ENCODE data around the gene CIRBP. TPM values are rescaled to one million over a fixed set of nuclear protein-coding genes. Genes with fewer than 3 reads are reported as not detected.

CIRBP gene
- total RNA-seq (2014; rRNA removed; shearing (Covaris generic)) = 314 and 318 TPM in 2 replicates

DNA sequence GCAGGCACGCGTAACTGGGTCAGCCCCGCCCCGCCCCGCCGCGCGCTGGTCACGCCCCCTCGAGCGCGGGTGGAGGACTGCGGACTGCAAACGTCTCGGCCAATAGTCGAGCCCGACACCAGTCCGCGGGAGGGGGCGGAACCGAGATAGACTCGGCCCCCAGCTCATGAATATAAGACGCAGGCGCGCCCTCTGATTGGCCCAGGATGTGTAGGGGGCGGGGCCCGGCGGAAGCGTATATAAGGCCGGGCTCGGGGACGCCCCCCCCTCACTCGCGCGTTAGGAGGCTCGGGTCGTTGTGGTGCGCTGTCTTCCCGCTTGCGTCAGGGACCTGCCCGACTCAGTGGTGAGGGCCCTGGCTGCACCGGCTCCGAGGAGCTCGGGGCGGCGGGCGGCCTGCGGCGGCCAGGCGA, at the start of gene CIRBP:
Gene CIRBP (plus strand): TSS at position 268 of the 413 bp plus-strand sequence. CDS start 1,602 bp downstream, outside the sequence.
- peaks cover 55% of the 10 kb centered on the region for H3K4me1 ChIP-seq (replicated peaks)
- DNase-seq (ENCODE audit: low read depth in 1 of 2, low spot score in 2 of 2) = peak; percentile 99 to 100

DNA sequence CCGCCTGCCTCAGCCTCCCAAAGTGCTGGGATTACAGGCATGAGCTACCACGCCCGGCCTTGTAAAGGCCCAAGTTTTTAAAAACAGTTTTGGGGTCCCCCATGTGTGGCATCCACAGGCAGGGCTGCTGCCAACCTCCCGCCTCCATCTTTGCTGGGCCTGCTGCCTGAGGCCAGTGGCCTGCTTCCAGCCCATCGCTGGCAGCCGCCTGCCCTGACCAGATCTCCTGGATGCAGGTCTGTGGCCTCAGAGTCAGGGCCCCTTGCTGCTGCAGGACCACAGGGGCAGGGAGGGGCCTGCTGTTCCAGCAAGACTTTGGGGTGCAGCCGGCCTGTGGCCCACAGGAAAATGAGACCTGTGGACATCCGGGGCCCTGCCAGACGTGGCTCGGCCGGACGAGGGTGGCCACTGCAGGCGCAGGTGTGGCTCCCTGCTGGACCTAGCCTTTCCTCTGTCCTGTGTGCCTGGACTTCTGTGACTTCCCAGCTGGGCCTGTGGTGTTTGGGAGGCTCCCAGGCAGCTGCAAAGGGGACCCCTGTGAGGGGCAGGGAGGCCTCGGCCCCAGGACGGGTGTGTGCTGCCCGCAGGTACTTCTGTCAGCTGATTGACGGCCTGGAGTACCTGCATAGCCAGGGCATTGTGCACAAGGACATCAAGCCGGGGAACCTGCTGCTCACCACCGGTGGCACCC, 49.2 kb upstream of the CIRBP start:
- no peak for DNase-seq (ENCODE audit: low read depth in 1 of 2, low spot score in 2 of 2)
- Histone ChIP-seq H3K27me3 (replicated peaks) (no peaks in the 10 kb centered on the region), H3K27ac (no peak overlapping the region), H3K36me3 (peaks cover 68% of the 10 kb centered on the region), H3K4me3 (no peak overlapping the region), H3K4me1 (replicated peaks) (peaks cover 24% of the 10 kb centered on the region), H3K9me3 (replicated peaks) (no peaks in the 10 kb centered on the region)

More for the DNA sequence above, at the start of gene CIRBP:
- no peaks in the 10 kb centered on the region for H3K27me3 ChIP-seq (replicated peaks)
- H3K9me3 ChIP-seq (replicated peaks) = no peaks in the 10 kb centered on the region
- H3K4me3 ChIP-seq = peak within 1 kb of the TSS; percentile 82
- H3K36me3 ChIP-seq = peaks cover 49% of the 10 kb centered on the region
- H3K27ac ChIP-seq = peak within 1 kb of the TSS; percentile 84

DNA sequence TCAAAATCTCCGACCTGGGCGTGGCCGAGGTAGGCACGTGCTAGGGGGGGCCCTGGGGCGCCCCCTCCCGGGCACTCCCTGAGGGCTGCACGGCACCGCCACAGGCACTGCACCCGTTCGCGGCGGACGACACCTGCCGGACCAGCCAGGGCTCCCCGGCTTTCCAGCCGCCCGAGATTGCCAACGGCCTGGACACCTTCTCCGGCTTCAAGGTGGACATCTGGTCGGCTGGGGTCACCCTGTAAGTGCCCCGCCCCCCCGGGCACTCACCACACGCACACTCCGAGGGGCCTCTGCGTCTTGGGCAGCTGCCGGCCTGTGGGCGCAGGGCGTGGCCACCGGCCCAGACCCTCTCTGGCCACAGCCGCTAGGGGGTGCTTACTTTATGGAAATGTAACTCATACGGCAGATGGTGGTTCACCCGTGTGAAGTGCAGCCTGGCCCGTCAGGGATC, 48.6 kb upstream of the CIRBP start:
- H3K4me1 ChIP-seq (replicated peaks) = peaks cover 18% of the 10 kb centered on the region
- H3K27me3 ChIP-seq (replicated peaks) = no peaks in the 10 kb centered on the region
- H3K4me3 ChIP-seq = no peak overlapping the region
- H3K9me3 ChIP-seq (replicated peaks) = no peaks in the 10 kb centered on the region
- H3K27ac ChIP-seq = no peak overlapping the region
- peaks cover 72% of the 10 kb centered on the region for H3K36me3 ChIP-seq
- no peak for DNase-seq (ENCODE audit: low read depth in 1 of 2, low spot score in 2 of 2)

DNA sequence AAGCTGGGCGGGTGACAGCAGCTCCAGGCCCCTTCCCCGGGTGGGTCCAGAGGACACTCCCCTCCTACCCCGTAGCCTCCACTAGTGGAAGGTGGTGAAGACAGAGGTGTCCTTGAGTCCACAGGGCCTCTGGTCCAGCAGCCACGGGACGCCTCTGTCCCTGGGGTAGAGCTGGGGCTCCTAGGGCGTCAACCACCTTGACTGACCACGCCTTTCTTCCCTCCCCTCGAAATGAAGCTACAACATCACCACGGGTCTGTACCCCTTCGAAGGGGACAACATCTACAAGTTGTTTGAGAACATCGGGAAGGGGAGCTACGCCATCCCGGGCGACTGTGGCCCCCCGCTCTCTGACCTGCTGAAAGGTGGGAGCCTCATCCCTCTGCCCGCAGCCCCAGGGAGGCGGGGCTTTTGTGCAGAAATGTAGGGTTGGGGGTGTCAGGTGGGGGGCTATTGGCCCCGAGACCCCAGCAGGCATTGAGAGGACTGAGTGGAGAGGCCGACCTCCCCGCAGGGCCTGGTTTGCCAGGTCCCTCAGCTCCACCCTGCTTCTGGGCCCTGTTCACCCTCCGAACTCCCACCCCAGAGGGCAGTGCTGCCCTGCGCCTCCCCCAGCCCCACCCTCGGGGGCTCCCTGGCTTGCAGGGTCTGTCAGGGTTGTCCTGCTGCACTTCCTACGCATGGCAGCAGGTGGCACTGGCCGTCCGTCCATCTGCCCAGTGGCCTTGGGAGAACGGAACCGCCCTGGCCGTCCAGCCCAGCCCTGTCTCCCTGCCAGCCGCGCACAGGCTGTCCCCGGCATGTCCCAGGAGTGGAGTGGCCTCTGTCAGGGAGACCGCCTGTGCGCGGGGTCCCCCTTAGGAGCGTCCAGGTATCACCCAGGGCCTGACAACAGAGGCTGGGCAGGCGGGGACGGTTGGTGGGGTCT, 47.9 kb upstream of the CIRBP start:
- DNase-seq (ENCODE audit: low read depth in 1 of 2, low spot score in 2 of 2) = peak in 1 of 2 experiments; percentile 71
- H3K27ac ChIP-seq = no peak overlapping the region
- no peak overlapping the region for H3K4me3 ChIP-seq
- H3K36me3 ChIP-seq = peaks cover 79% of the 10 kb centered on the region
- no peaks in the 10 kb centered on the region for H3K27me3 ChIP-seq (replicated peaks)
- H3K4me1 ChIP-seq (replicated peaks) = peaks cover 11% of the 10 kb centered on the region
- no peaks in the 10 kb centered on the region for H3K9me3 ChIP-seq (replicated peaks)

DNA sequence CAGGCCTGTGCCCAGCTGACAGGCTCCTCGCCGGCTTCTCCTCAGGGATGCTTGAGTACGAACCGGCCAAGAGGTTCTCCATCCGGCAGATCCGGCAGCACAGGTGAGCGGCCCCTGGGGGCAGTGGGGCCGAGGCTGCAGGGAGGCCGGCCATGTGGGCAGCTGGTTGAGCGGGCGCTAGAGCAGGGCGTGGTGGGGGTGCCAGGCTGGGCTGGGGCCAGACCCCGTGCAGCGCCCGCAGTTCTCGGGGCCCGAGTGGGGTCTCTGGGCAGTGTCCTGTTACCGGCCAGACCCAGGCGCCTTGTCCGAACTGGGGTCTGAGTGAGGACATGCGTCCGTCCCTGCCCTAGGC, 47.3 kb upstream of the CIRBP start:
- no peak overlapping the region for H3K27ac ChIP-seq
- no peak for DNase-seq (ENCODE audit: low read depth in 1 of 2, low spot score in 2 of 2)
- peaks cover 82% of the 10 kb centered on the region for H3K36me3 ChIP-seq
- H3K9me3 ChIP-seq (replicated peaks) = no peaks in the 10 kb centered on the region
- no peaks in the 10 kb centered on the region for H3K27me3 ChIP-seq (replicated peaks)
- H3K4me1 ChIP-seq (replicated peaks) = peaks cover 4% of the 10 kb centered on the region
- H3K4me3 ChIP-seq = no peak overlapping the region

DNA sequence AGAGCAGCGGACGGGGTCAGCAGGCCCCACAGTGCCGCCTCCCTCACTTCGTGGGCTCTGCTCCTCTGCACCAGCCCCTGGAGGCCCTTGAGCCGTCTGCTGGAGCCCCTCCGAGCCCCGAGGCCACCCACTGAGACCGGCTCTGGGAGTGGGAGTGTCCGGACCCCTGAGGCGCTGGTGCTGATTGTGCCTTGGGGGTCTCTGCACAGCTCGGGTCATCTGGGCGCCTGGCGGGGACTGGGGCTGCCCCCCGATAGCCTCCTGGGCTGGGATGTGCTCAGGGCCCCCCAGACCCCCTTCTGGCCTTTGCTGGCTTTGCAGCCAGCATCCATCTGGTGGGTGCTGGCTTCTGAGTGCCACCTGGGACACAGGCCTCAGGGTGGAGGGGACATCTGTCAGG, 46.7 kb upstream of the CIRBP start:
- H3K4me1 ChIP-seq (replicated peaks) = peaks cover 4% of the 10 kb centered on the region; the same call in 1 of the 2 replicates
- peaks cover 85% of the 10 kb centered on the region for H3K36me3 ChIP-seq
- no peaks in the 10 kb centered on the region for H3K27me3 ChIP-seq (replicated peaks)
- no peak overlapping the region for H3K4me3 ChIP-seq
- no peaks in the 10 kb centered on the region for H3K9me3 ChIP-seq (replicated peaks)
- no peak for DNase-seq (ENCODE audit: low read depth in 1 of 2, low spot score in 2 of 2)
- no peak overlapping the region for H3K27ac ChIP-seq

DNA sequence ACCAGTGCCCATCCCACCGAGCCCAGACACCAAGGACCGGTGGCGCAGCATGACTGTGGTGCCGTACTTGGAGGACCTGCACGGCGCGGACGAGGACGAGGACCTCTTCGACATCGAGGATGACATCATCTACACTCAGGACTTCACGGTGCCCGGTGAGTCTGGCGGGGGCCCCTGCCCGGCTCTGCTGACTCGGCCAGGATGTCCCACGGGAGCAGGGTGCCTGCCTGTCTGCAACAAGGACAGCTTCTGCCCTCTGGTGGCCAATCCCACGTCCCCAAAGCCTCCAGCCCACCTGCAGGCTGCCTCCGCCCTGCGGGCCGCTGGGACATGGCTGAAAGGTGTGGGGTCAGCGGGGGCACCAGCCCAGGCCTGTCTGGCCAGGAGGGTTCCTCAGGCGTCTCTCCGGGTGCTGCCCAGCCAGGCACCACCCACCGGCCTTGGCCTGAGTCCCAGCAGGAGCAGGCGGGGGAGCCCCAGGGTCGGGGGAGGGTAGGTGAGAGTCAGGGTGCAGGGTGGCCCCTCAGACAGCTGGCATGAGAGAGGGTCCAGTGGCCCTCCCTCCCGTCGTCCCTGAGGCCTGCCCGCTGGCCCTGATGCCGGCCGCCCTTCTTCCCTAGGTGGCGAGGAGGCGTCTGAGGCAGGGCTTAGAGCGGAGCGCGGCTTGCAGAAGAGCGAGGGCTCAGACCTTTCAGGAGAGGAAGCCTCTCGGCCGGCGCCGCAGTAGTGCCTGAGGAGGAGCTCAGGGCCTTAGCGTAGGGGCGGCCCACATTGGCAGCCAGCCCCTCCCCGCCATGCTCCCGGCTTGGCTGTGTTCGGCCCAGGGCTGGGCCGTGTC, 45.9 kb upstream of the CIRBP start:
- Histone ChIP-seq H3K27me3 (replicated peaks) (no peaks in the 10 kb centered on the region), H3K36me3 (peaks cover 87% of the 10 kb centered on the region), H3K27ac (no peak overlapping the region), H3K4me3 (no peak overlapping the region), H3K4me1 (replicated peaks) (peaks cover 4% of the 10 kb centered on the region; the same call in 1 of the 2 replicates), H3K9me3 (replicated peaks) (no peaks in the 10 kb centered on the region)
- peak in 1 of 2 experiments; percentile 76 for DNase-seq (ENCODE audit: low read depth in 1 of 2, low spot score in 2 of 2)

DNA sequence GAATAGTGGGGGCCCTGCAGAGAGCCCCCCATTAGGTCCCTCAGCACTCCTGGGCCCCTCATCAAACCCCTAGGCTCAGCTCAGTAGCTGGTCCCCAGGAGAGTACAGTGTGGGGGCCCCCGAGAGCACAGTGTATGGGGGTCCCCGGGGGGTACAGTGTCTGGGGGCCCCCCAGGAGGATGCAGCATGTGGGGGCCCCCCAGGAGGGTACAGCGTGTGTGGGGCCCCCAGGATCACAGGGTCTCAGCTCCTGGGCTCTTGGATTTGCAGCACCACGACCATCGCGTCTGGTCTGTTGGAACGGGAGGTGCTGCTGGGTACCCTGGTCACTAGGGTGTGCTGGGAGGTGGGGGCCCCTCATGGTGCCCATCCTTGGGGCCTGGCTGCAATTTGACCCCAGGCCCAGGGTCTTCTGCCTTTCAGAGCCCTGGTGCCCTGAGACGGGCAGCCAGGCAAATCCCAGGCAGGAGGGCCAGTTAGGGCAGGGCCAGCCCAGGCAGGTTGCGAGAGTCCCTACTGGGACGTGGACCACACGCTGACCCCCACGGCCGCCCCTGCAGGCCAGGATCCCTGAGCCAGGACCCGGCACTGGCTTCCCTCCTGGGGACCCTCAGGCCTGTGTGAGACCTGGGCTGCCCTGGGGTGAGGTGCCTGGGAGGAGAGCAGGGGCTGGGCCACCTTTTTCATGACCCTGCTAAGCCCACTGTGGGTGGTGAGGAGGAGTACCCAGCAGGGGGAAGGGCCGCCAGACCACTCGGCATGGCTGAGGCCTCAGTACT, 44.9 kb upstream of the CIRBP start:
- Histone ChIP-seq H3K36me3 (peaks cover 82% of the 10 kb centered on the region), H3K27ac (no peak overlapping the region), H3K27me3 (replicated peaks) (no peaks in the 10 kb centered on the region), H3K9me3 (replicated peaks) (no peaks in the 10 kb centered on the region), H3K4me3 (no peak overlapping the region), H3K4me1 (replicated peaks) (peaks cover 4% of the 10 kb centered on the region; the same call in 1 of the 2 replicates)
- no peak for DNase-seq (ENCODE audit: low read depth in 1 of 2, low spot score in 2 of 2)

DNA sequence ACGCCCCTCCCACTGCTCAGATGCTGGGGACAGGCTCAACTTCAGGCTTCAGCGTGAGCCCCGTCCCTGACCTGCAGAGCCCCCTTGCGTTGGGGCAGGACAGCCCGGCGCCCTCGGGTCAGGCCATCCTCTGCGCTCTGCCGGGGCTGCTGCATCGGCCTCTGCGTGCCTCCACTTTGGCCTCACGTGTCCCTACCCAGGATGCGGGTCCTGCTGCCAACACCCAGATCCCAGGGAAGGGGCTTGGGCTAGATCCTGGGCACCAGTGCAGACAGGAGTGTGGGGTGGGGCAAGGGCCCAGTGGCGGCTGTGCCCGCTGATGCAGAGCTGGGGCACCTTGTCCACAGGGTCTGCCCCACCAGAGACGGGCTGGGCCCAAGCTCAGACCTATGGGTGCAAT, 44.3 kb upstream of the CIRBP start:
- Histone ChIP-seq H3K9me3 (replicated peaks) (no peaks in the 10 kb centered on the region), H3K27ac (no peak overlapping the region), H3K4me1 (replicated peaks) (peaks cover 4% of the 10 kb centered on the region; the same call in 1 of the 2 replicates), H3K27me3 (replicated peaks) (no peaks in the 10 kb centered on the region), H3K4me3 (no peak overlapping the region), H3K36me3 (peaks cover 81% of the 10 kb centered on the region)
- no peak for DNase-seq (ENCODE audit: low read depth in 1 of 2, low spot score in 2 of 2)

DNA sequence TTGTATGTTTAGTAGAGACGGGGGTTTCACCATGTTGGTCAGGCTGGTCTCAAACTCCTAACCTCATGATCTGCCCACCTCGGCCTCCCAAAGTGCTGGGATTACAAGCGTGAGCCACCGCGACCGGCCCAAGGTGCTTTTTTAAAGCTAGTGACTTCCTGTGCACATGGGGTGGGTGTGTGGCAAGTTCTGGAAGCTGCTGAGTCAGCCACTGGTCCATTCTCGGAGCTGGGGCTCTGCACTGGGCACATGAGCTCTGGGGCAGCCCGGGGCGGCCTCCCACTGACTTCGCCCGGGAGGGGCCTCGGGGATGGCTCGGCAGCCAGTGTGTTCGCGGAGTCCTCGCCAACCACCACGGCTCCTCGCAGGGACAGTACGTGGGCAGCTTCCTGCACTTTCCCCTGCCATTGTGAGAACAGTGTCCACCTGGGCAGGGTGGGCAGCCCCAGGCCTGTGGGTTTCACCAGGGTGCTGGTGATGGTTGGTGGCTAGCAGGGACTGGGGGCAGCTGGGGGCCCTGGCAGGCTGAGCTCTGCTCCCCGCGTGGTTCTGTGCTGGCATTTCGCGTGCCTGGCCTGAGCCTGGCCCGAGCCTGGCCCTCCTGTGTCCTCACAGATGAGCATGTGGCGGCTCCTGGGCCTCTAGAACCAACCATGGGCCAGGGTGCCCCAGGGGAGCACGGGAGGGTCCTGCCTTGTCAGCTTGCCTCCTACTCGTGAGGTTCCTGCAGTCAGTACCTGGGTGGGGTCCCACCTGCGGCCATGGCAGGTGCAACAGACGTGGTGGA, 43.5 kb upstream of the CIRBP start:
- Histone ChIP-seq H3K4me1 (replicated peaks) (peaks cover 4% of the 10 kb centered on the region; the same call in 1 of the 2 replicates), H3K27ac (no peak overlapping the region), H3K27me3 (replicated peaks) (no peaks in the 10 kb centered on the region), H3K36me3 (peaks cover 73% of the 10 kb centered on the region), H3K4me3 (no peak overlapping the region), H3K9me3 (replicated peaks) (no peaks in the 10 kb centered on the region)
- no peak for DNase-seq (ENCODE audit: low read depth in 1 of 2, low spot score in 2 of 2)

DNA sequence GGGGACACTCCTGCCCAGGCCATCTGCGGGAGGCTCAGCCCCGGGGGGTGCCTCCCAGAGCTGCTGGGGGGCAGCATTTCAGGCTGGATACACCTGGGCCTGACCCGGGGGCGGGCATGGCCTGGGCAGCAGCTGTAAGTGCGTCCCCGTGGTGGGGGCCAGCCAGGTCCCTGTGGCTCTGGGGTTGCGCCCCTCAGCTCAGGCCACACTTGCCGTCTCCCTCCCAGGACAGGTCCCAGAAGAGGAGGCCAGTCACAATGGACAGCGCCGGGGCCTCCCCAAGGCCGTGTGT, 43.0 kb upstream of the CIRBP start:
- Histone ChIP-seq H3K36me3 (peaks cover 67% of the 10 kb centered on the region), H3K27ac (no peak overlapping the region), H3K9me3 (replicated peaks) (no peaks in the 10 kb centered on the region), H3K4me1 (replicated peaks) (peaks cover 4% of the 10 kb centered on the region; the same call in 1 of the 2 replicates), H3K27me3 (replicated peaks) (no peaks in the 10 kb centered on the region), H3K4me3 (no peak overlapping the region)
- DNase-seq (ENCODE audit: low read depth in 1 of 2, low spot score in 2 of 2) = no peak

DNA sequence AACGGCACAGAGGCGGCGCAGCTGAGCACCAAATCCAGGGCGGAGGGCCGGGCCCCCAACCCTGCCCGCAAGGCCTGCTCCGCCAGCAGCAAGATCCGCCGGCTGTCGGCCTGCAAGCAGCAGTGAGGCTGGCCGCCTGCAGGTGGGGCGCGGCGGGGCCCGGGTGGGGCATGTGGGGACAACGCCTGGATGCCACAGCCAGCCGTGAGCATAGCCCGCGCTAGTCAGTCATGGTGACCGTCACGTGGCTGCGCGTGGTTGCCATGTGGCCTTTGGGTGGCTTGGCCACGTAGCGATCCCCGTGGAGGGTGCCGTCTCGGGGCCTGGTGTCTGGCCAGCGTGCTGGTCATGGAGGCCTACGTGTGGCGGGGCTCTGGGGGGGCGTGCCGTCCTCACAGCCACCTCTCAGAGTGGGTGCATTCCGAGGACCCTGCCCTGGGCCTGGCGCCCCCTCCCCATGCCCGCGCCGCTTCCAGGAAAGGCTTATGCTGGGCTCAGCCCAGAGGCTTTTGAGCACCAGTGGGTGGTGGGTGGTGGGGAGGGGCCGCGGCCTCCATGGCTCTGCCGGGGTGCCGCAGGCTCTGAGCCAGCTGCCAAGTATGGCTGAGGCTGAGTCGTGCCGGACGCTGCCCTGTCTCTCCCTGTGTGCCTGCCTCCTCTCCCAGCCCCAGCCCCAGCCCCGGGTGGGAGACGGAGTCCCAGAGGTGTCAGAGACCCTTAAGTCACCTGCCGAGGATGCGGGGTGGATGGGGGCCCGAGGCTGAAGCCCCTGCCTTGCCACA, 42.4 kb upstream of the CIRBP start:
- no peak for DNase-seq (ENCODE audit: low read depth in 1 of 2, low spot score in 2 of 2)
- Histone ChIP-seq H3K9me3 (replicated peaks) (no peaks in the 10 kb centered on the region), H3K4me3 (no peak overlapping the region), H3K4me1 (replicated peaks) (peaks cover 4% of the 10 kb centered on the region; the same call in 1 of the 2 replicates), H3K27me3 (replicated peaks) (no peaks in the 10 kb centered on the region), H3K36me3 (peaks cover 62% of the 10 kb centered on the region), H3K27ac (no peak overlapping the region)
